Measurements from ENCODE around the gene VAV3. TPM values are rescaled to one million over a fixed set of nuclear protein-coding genes. Genes with fewer than 3 reads are reported as not detected.

The VAV3 gene
- total and polyA plus RNA-seq, 2 of the 8 experiments (the other 6 are each of a cell fraction or from before 2014, with no cell fraction given), result 2.9 to 7.9 TPM

DNA sequence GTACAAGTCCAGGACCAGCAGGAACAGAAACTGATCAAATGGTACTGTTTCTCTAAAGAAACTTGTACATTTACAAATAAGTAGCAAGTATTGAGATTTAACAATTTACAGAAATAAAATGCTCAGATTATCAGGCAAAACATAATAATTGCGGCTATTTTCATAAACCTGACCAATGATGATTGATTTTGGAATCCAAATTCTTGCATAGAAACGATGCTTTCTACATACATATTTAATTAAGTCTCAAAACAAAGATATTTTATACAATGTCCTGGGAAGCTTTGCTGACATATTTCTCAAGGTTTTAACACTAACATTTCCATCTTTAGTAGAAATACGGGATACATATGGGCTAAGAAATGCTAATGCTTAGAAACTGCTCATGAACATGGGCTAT lies 157.1 kb downstream of the VAV3 start:
- no peak overlapping the region for H3K14ac ChIP-seq (ENCODE audit: insufficient read length)
- no peak overlapping the region for H2AK5ac ChIP-seq (ENCODE audit: low read depth, low read length)
- 87% methylated on average over 3 of the region's 3 CpGs; no CpG with 5 or more reads in 1 of the 2 experiments for WGBS, 2 experiments (ENCODE audit: extremely low coverage in 1 of 2, insufficient coverage in 1 of 2, insufficient read length in 1 of 2, insufficient replicate concordance in 2 of 2, low coverage in 1 of 2, low lambda C conversion rate in 2 of 2, missing lambda C conversion rate in 1 of 2)
- H3K4me3 ChIP-seq (ENCODE audit: extremely low read depth in 1 of 4, insufficient read depth in 2 of 4, low read depth in 3 of 4, low read length in 4 of 4), result no peak overlapping the region
- no peak overlapping the region for H2BK15ac ChIP-seq (ENCODE audit: low read length)
- no peak overlapping the region for H3K18ac ChIP-seq (ENCODE audit: extremely low read depth, low read length)
- TF ChIP-seq BACH1 (IDR thresholded peaks at IDR 0.05; ENCODE audit: low read length) (no peak), PHF8 (conservative IDR thresholded peaks at IDR 0.05; ENCODE audit: low read depth, low read length) (no peak), ASH2L (IDR thresholded peaks at IDR 0.05; ENCODE audit: low read length) (no peak), POLR2AphosphoS5 (IDR thresholded peaks at IDR 0.05; ENCODE audit: low read depth, low read length) (no peak), CBX5 (IDR thresholded peaks at IDR 0.05; ENCODE audit: low read depth, low read length) (no peak), NANOG (IDR thresholded peaks at IDR 0.05; ENCODE audit: insufficient read depth, low read depth, low read length, poor library complexity, severe bottlenecking) (no peak), CREB1 (IDR thresholded peaks at IDR 0.05) (no peak), KDM1A (IDR thresholded peaks at IDR 0.05; ENCODE audit: borderline replicate concordance, low read length) (no peak), SIX5 (IDR thresholded peaks at IDR 0.05; ENCODE audit: low read depth, low read length) (no peak)
- POLR2A ChIA-PET (ENCODE audit: partially characterized antibody), result no interaction called here
- peaks cover 0 to 8% (median 2%) of the 10 kb centered on the region in 4 experiments; a peak in 4 of 7 replicates for H3K4me1 ChIP-seq (replicated peaks in 1 of 4; ENCODE audit: control insufficient read depth in 3 of 4, insufficient read depth in 4 of 4, low read length in 3 of 4)
- H3K27ac ChIP-seq (ENCODE audit: low read depth, low read length), result no peak overlapping the region
- H4K20me1 ChIP-seq (replicated peaks in 1 of 2; ENCODE audit: control insufficient read depth in 1 of 2, insufficient read depth in 2 of 2, low read length in 2 of 2), result no peaks in the 10 kb centered on the region
- H3K27me3 ChIP-seq (replicated peaks in 1 of 4; ENCODE audit: control insufficient read depth in 3 of 4, extremely low read depth in 1 of 4, insufficient read depth in 3 of 4, low read length in 3 of 4), result no peaks in the 10 kb centered on the region
- no peak overlapping the region for H3K56ac ChIP-seq (replicated peaks; ENCODE audit: insufficient read length, low read depth, low read length)
- H3K9ac ChIP-seq (replicated peaks in 1 of 4; ENCODE audit: extremely low read depth in 1 of 4, low read depth in 3 of 4, low read length in 3 of 4), result no peak overlapping the region
- no peak overlapping the region for H2BK120ac ChIP-seq (replicated peaks; ENCODE audit: low read depth, low read length)
- no peak overlapping the region for H4K91ac ChIP-seq (replicated peaks; ENCODE audit: insufficient read length, low read length)
- no peaks in the 10 kb centered on the region for H3K79me1 ChIP-seq (ENCODE audit: low read depth, low read length)
- H2BK5ac ChIP-seq (ENCODE audit: low read depth, low read length), result no peak overlapping the region
- no peak overlapping the region for H4K5ac ChIP-seq (ENCODE audit: insufficient read length, low read depth, low read length)
- no peak for DNase-seq (ENCODE audit: low read depth in 1 of 2, low spot score in 2 of 2)
- H3K9me3 ChIP-seq (ENCODE audit: insufficient read depth in 2 of 2, low read depth in 1 of 2, low read length in 1 of 2), result no peaks in the 10 kb centered on the region
- H3K23me2 ChIP-seq (ENCODE audit: low read depth, low read length), result no peaks in the 10 kb centered on the region
- H4K8ac ChIP-seq (ENCODE audit: extremely low read depth, insufficient read depth, low read length), result no peak overlapping the region
- CTCF ChIA-PET (ENCODE audit: partially characterized antibody), result no interaction called here
- H2BK20ac ChIP-seq (ENCODE audit: low read length), result no peak overlapping the region
- no peak overlapping the region for H3K23ac ChIP-seq (ENCODE audit: insufficient read length)
- no peaks in the 10 kb centered on the region for H3K36me3 ChIP-seq (ENCODE audit: control insufficient read depth in 2 of 4, insufficient read depth in 4 of 4, low read length in 3 of 4)
- no peak overlapping the region for H2BK12ac ChIP-seq (ENCODE audit: low read depth, low read length)
- H3K4me2 ChIP-seq (ENCODE audit: insufficient read depth in 1 of 2, low read depth in 2 of 2, low read length in 2 of 2), result no peak overlapping the region
- no peak overlapping the region for H3K4ac ChIP-seq (replicated peaks; ENCODE audit: insufficient read length, low read depth, low read length)
- no peak for FAIRE-seq
- no peaks in the 10 kb centered on the region for H3K79me2 ChIP-seq (ENCODE audit: control insufficient read depth in 1 of 2, insufficient read depth in 2 of 2, low read length in 2 of 2)
- H2AFZ ChIP-seq (ENCODE audit: low read length), result no peak overlapping the region
